Activated naive CD8-positive, alpha-beta T cell treated with anti-CD3 and anti-CD28 coated beads, Interleukin-2, amount 50 U/mL, for 16 hours (primary cell): Measurements from ENCODE around the gene GOLM1.
"Not testable (repeated sequence)": the region's sequence is repeated elsewhere in the genome, so short reads cannot be mapped to it uniquely, and the experiment has no call there.

ENCODE experiments used
- DNase-seq: peaks from one replicate; pipeline ENCODE4 v3.0.0-alpha.2; 2020; ENCODE audit warnings: low read depth, low spot score

The GOLM1 gene

DNA sequence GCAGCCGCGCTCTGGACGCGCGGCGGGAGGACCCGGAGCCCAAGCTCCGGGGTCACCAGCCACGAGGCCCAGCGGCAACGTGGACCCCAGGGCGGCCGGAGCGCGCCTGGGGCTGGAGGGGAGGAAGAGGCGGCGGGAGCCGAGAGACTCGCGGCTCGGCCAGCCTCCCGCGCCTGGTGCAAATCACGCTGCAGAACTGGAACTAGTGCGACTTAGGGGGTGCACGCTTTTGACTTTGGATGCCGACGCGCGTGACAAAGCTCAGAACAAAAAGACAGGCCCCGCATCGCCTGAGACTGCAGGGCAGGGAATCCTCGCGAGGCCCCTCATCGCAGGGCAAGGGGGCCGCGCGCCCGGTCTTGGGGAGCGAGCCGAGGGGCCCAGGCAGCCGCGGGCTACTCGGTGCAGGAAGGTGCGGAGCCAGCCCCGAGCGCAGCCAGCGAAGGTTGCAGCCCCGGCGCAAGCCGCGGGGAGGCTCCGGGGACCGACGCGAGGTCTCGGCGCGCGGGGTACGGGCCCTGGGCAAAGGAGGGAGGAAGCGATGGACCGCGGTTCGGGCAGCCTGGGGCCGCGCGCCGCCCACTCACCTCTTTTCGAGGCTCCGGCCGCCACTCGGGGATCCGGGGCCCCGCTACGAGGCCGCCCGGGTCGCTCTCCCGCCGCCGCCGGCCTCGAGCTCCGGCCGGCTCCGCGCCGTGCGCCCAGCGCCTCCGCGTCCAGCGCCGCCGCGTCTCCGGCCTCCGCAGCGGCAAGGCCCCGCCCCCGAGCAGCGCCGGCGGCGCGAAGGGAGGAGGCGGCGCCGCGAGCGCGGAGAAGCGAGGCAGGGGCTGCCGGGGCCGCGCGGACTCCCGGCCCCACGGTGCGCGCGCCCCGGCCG, at the start of gene GOLM1:
Gene GOLM1, minus strand, starts transcription at position 735 of the 877 bp plus-strand sequence. CDS start 20,238 bp downstream, outside the sequence.
- DNase-seq, result no peak

DNA sequence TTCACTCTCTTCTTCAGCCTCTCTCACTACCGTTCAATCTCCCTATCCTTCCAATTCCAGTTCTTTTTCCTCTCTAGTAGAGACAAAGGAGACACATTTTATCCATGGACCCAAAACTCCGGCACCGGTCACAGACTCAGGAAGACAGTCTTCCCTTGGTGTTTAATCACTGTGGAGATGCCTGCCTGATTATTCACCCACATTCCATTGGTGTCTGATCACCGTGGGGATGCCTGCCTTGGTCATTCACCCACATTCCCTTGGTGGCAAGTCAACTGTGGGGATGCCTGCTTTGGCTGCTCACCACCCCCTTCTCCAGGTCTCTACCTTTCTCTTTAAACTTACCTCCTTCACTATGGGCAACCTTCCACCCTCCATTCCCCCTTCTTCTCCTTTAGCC, 47.3 kb upstream of the GOLM1 start:
- DNase-seq, result not testable (repeated sequence)

- not testable (repeated sequence) for DNase-seq
Observed at GRCh38 chr9:86145960-86146359, 46.6 kb upstream of the GOLM1 start.

DNA sequence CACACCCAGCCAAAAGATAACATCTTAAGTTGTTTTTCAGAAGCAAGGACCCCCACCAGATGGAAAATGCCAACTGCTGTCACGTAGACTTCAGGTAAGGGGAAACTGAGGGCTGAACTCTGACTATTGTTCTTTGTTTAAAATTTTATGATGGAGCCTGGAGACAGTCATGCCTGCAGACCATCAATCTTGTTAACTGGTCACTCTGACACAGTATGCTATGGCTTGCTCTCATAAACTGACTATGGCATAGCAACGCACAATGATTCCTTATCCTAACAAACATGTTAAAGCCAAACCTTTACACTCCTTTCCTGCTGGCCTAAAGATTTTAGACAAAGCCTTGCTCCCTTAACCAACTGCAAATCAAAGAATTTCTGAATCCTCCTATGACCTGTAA, 43.6 kb upstream of the GOLM1 start:
- DNase-seq, result no peak

DNA sequence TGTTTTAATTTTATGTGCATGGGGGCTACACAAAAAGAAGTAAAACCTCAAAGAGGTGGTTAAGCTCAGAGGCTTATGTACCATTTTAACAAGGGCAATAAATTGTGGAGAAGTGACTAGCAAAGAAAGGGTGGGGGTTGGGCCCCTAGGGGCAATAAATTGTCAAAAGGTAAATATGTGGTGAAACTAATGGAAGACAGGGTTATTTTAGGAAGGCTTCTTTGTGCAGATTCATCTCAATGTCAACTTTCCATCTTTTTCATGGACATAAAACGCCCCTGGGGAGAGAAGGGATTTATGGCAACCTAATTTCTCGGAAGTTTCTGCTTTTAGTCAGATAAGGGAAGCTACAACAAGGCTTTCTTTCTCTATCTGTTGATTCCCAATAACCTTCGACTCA, 42.5 kb upstream of the GOLM1 start:
- no peak for DNase-seq

DNA sequence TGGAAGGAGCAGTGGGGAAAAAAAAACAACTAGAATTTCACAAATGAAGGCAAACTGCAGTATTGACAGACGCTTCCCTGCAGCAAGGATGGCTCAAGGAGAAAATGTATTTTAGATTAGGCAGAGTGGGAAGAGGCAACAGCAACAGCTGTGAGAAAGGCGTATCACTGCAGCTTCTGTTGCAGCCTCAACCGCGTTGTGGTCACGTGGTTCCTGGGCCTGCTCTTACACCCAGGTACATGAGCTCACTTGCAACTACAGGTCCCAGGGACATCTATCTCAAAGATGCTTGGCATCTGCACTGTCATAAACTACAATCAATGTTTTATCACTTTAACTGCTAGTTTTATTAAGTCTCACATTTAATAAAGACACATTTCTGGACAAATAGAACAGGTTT, 36.0 kb upstream of the GOLM1 start:
- no peak for DNase-seq

GRCh38 chr9:86134361-86134760, 35.0 kb upstream of the GOLM1 start:
- DNase-seq, result no peak

DNA sequence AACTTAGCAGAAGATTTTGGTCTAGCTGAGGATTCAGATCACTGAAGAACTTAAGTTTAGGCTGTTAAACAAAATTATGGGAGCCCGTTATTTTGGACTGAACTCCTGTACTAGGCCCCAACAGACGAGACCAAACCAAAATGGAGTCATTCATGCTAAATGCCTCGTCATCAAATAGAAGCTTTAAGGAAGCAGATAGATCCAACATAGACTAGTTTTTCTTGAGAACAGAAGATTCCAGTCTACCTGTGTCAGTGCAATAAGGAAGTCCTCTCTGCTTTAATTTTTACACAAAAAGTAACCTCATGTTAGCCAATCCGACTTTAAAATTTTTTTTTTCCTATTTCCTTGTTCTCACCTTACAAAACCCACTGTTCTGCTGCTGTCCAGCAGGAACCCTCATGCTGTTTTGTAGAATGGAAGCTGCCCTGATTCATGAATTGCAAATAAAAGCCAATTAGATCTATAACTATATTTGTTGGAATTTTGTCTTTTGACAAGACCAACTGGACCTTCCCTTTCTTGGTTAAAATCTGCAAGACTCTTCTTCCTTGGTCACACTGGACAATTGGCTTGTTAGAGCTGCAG, 29.0 kb upstream of the GOLM1 start:
- no peak for DNase-seq

DNA sequence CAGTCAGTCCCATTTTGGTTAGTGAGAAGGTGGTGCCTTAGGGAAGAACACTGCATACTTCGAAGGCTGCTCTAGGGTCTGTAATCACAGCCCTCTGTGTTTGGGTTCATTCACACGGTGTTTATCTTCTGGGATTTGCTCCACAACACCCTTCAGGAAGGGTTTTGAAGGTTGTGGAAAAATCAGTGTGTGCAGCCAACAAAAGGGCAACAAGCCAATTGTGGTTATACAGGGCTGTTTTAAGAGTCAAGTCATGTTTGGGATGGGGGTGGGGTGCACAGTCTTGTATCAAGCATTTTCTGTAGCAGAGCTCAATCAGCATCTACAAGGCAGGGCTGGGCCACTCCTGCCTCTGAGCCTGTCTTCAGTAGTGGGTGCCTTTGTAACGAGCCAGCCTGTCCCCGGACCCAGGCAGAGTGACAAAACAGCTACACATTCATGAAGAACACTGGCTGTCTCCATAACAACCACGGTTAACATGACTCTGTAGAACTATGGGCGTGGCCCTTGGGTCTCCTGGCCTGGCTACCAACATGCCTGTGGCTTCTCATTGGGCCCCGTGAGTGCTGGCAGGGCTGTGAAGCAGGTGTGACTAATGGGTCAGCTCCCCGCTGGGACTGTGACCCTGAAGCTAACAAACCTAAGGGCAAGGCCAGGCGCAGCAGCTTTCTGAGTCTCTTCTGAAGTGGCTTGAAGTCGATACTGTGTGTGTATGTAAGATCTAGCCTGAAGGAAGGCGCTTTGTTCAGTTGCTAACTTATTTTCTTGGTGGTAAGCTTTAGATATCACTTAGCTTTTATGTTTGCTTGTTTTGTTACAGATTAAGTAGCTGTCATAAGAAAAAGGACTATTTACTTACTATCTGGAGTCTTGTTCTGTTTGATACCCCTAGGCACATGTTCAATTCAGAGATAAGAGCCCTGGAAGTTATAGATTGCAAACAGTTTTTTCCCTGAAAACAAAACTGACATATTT, 27.9 kb upstream of the GOLM1 start:
- no peak for DNase-seq

DNA sequence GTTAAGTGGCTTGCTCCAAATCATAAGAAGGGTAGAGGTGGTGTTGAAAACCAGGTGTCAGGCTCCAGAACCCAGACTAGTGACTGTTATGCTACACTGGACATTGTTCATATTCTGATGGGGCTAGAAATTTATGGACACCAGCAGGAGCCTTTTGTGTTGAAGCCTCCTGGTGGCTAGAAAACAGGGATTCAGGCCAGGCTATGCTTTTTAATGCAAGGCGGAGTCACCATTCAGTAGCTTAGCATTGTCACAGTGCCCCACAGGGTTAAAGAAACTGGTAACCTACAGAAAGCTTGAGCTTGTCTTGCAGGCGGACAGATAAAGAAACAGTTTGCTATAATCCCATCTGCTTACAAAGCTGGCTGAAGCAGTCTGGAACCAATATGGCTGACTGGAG, 23.0 kb upstream of the GOLM1 start:
- no peak for DNase-seq

DNA sequence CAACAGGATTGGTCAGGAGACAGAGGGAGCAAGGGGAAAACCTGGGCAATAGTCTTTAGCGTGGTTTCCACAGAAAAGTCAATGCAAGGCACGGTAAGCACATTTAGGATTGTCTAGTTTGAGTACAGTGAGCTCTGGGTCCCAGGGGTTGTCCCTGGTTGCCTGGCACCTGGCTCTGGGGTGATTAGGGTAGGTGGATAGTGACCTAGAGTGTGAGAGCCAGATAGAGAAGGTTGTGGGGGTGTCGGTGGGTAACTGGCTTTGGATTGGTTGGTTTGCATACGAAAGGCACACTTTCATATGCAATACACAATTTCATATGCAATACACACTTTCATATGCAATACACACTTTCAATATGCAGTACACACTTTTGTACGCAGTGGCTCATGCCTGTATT, 20.1 kb upstream of the GOLM1 start:
- DNase-seq, result no peak

GRCh38 chr9:86116425-86116824, 17.1 kb upstream of the GOLM1 start:
- DNase-seq, result no peak

DNA sequence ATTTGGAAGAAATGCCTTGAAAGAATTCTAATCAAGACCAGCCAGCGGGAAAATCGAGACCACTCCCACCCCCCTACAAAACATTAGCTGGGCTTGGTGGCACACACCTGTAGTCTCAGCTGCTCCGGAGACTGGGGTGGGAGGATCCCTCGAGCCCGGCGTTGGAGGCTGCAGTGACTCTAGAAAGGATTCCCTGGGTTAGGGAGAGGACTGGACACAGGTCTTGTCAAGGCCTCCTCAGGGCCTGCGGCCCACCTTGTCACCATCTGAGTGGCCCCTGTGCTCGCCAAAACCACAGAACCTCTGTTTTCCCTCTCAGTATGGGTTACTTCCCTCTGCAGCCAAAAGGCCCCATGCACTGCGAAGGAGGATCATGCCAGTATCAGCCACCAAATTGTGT, 16.5 kb upstream of the GOLM1 start:
- no peak for DNase-seq

- DNase-seq, result no peak
Observed at GRCh38 chr9:86112057-86112456, 12.7 kb upstream of the GOLM1 start.

- no peak for DNase-seq
Observed at GRCh38 chr9:86102626-86103025, 3.3 kb upstream of the GOLM1 start.

- DNase-seq, result no peak
Observed at GRCh38 chr9:86099701-86100364, 475 bp upstream of the GOLM1 start.

GRCh38 chr9:86097510-86098224, 1.7 kb downstream of the GOLM1 start:
- no peak for DNase-seq

DNA sequence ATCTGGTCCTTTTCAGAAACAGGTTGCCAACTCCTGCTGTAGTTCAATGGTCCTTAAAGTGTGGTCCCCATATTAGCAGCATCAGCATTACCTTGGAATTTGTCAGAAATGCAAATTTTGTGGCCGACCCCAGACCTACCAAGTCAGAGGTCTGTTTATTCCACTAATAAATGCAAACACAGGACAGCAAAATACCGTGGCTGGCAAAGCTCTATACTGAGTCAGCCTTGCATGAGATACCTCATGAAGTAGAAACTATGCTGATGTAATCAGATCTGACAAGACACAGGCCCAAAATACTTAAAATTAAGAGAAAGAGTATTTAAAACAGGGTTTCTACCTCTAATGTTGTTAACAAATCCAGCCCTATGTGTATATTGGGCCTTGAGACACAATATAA, 3.0 kb downstream of the GOLM1 start:
- DNase-seq, result no peak

GRCh38 chr9:86093788-86094555, 5.4 kb downstream of the GOLM1 start:
- no peak for DNase-seq

DNA sequence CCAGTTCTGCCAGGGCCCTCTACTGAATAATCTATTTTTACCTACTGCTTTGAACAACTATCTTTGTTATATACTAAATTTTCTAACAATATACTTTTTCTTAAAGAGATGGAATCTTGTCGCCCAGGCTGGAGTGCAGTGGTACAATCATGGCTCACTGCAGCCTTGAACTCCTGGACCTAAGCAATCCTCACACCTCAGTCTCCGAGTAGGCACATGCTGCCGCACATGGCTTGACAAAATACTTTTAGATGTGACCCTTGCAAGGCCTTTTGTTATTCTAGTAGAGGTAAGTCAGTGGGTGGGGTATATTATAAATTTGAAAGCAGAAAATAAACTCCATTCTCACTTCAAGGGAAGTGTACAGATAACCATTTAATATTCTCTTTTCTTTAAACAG, 7.9 kb downstream of the GOLM1 start:
- no peak for DNase-seq
